ENCODE measurements around the gene CACNG4.

Gene CACNG4

GRCh38 chr17:66975614-66976378 is 11.3 kb downstream of the CACNG4 start:
- H3K36me3 Mint-ChIP-seq (ENCODE audit: low read depth), result no peaks in the 10 kb centered on the region
- peaks cover 23% of the 10 kb centered on the region for H3K27me3 Mint-ChIP-seq
- intact Hi-C loops (cut with micrococcal nuclease), result no loop called here
- H3K9me3 Mint-ChIP-seq, result no peaks in the 10 kb centered on the region
- no peak overlapping the region for H3K4me3 Mint-ChIP-seq
- H3K27ac Mint-ChIP-seq, result no peak overlapping the region
- no peaks in the 10 kb centered on the region for H3K4me1 Mint-ChIP-seq (ENCODE audit: low read depth)

GRCh38 chr17:66976379-66976663 is 11.8 kb downstream of the CACNG4 start:
- intact Hi-C loops (cut with micrococcal nuclease), result no loop called here
- H3K4me3 Mint-ChIP-seq, result no peak overlapping the region
- H3K4me1 Mint-ChIP-seq (ENCODE audit: low read depth), result no peaks in the 10 kb centered on the region
- no peaks in the 10 kb centered on the region for H3K36me3 Mint-ChIP-seq (ENCODE audit: low read depth)
- peaks cover 23% of the 10 kb centered on the region for H3K27me3 Mint-ChIP-seq
- no peaks in the 10 kb centered on the region for H3K9me3 Mint-ChIP-seq
- no peak overlapping the region for H3K27ac Mint-ChIP-seq

- Mint-ChIP-seq H3K4me1 (ENCODE audit: low read depth) (no peaks in the 10 kb centered on the region), H3K9me3 (no peaks in the 10 kb centered on the region), H3K4me3 (no peak overlapping the region), H3K36me3 (ENCODE audit: low read depth) (no peaks in the 10 kb centered on the region), H3K27ac (no peak overlapping the region), H3K27me3 (peaks cover 19% of the 10 kb centered on the region)
- intact Hi-C loops (cut with micrococcal nuclease), result no loop called here
Measured at GRCh38 chr17:66976781-66977201, 12.3 kb downstream of the CACNG4 start.

- Mint-ChIP-seq H3K4me3 (no peak overlapping the region), H3K27me3 (peaks cover 18% of the 10 kb centered on the region), H3K27ac (no peak overlapping the region), H3K9me3 (no peaks in the 10 kb centered on the region), H3K4me1 (ENCODE audit: low read depth) (no peaks in the 10 kb centered on the region), H3K36me3 (ENCODE audit: low read depth) (no peaks in the 10 kb centered on the region)
- intact Hi-C loops (cut with micrococcal nuclease), result no loop called here
Measured at GRCh38 chr17:66978514-66979061, 14.1 kb downstream of the CACNG4 start.

- peaks cover 6% of the 10 kb centered on the region for H3K4me1 Mint-ChIP-seq (ENCODE audit: low read depth)
- no peaks in the 10 kb centered on the region for H3K9me3 Mint-ChIP-seq
- H3K4me3 Mint-ChIP-seq, result no peak overlapping the region
- intact Hi-C loops (cut with micrococcal nuclease), result no loop called here
- peaks cover 16% of the 10 kb centered on the region for H3K27me3 Mint-ChIP-seq
- no peak overlapping the region for H3K27ac Mint-ChIP-seq
- no peaks in the 10 kb centered on the region for H3K36me3 Mint-ChIP-seq (ENCODE audit: low read depth)
Measured at GRCh38 chr17:66980896-66981295, 16.4 kb downstream of the CACNG4 start.

- H3K9me3 Mint-ChIP-seq, result no peaks in the 10 kb centered on the region
- H3K36me3 Mint-ChIP-seq (ENCODE audit: low read depth), result no peaks in the 10 kb centered on the region
- no peak overlapping the region for H3K4me3 Mint-ChIP-seq
- H3K4me1 Mint-ChIP-seq (ENCODE audit: low read depth), result peaks cover 7% of the 10 kb centered on the region
- peaks cover 8% of the 10 kb centered on the region for H3K27me3 Mint-ChIP-seq
- intact Hi-C loops (cut with micrococcal nuclease), result no loop called here
- H3K27ac Mint-ChIP-seq, result no peak overlapping the region
Measured at GRCh38 chr17:66981983-66982508, 17.5 kb downstream of the CACNG4 start.

- intact Hi-C loops (cut with micrococcal nuclease), result no loop called here
- Mint-ChIP-seq H3K4me3 (no peak overlapping the region), H3K27me3 (peaks cover 10% of the 10 kb centered on the region), H3K9me3 (no peaks in the 10 kb centered on the region), H3K36me3 (ENCODE audit: low read depth) (no peaks in the 10 kb centered on the region), H3K4me1 (ENCODE audit: low read depth) (peaks cover 7% of the 10 kb centered on the region), H3K27ac (no peak overlapping the region)
Measured at GRCh38 chr17:66983414-66984021, 19.0 kb downstream of the CACNG4 start.

- Mint-ChIP-seq H3K27ac (no peak overlapping the region), H3K4me3 (no peak overlapping the region), H3K36me3 (ENCODE audit: low read depth) (no peaks in the 10 kb centered on the region), H3K4me1 (ENCODE audit: low read depth) (peaks cover 7% of the 10 kb centered on the region), H3K27me3 (peaks cover 16% of the 10 kb centered on the region), H3K9me3 (no peaks in the 10 kb centered on the region)
- intact Hi-C loops (cut with micrococcal nuclease), result no loop called here
Measured at GRCh38 chr17:66984730-66985129, 20.2 kb downstream of the CACNG4 start.

- intact Hi-C loops (cut with micrococcal nuclease), result no loop called here
- Mint-ChIP-seq H3K36me3 (ENCODE audit: low read depth) (no peaks in the 10 kb centered on the region), H3K4me3 (no peak overlapping the region), H3K27me3 (peaks cover 18% of the 10 kb centered on the region), H3K4me1 (ENCODE audit: low read depth) (peaks cover 7% of the 10 kb centered on the region), H3K9me3 (no peaks in the 10 kb centered on the region), H3K27ac (no peak overlapping the region)
Measured at GRCh38 chr17:66985338-66986237, 21.1 kb downstream of the CACNG4 start.

- Mint-ChIP-seq H3K27me3 (peaks cover 21% of the 10 kb centered on the region), H3K9me3 (no peaks in the 10 kb centered on the region)
Measured at GRCh38 chr17:66986659-66987058, 22.2 kb downstream of the CACNG4 start.

GRCh38 chr17:66987059-66987616 is 22.6 kb downstream of the CACNG4 start:
- Mint-ChIP-seq H3K27ac (no peak overlapping the region), H3K36me3 (ENCODE audit: low read depth) (no peaks in the 10 kb centered on the region), H3K4me1 (ENCODE audit: low read depth) (peaks cover 7% of the 10 kb centered on the region), H3K9me3 (no peaks in the 10 kb centered on the region), H3K27me3 (peaks cover 21% of the 10 kb centered on the region), H3K4me3 (no peak overlapping the region)
- intact Hi-C loops (cut with micrococcal nuclease), result no loop called here

More at GRCh38 chr17:66986659-66987058, 22.2 kb downstream of the CACNG4 start:
- Mint-ChIP-seq H3K27ac (no peak overlapping the region), H3K36me3 (ENCODE audit: low read depth) (no peaks in the 10 kb centered on the region), H3K4me1 (ENCODE audit: low read depth) (peaks cover 7% of the 10 kb centered on the region), H3K4me3 (no peak overlapping the region)
- intact Hi-C loops (cut with micrococcal nuclease), result no loop called here

- Mint-ChIP-seq H3K27me3 (peaks cover 21% of the 10 kb centered on the region), H3K9me3 (no peaks in the 10 kb centered on the region), H3K36me3 (ENCODE audit: low read depth) (no peaks in the 10 kb centered on the region), H3K4me3 (no peak overlapping the region), H3K4me1 (ENCODE audit: low read depth) (peaks cover 7% of the 10 kb centered on the region), H3K27ac (no peak overlapping the region)
- intact Hi-C loops (cut with micrococcal nuclease), result no loop called here
Measured at GRCh38 chr17:66988069-66988798, 23.7 kb downstream of the CACNG4 start.

- Mint-ChIP-seq H3K27me3 (peaks cover 21% of the 10 kb centered on the region), H3K4me1 (ENCODE audit: low read depth) (peaks cover 7% of the 10 kb centered on the region), H3K36me3 (ENCODE audit: low read depth) (no peaks in the 10 kb centered on the region), H3K27ac (no peak overlapping the region), H3K9me3 (no peaks in the 10 kb centered on the region), H3K4me3 (no peak overlapping the region)
- intact Hi-C loops (cut with micrococcal nuclease), result no loop called here
Measured at GRCh38 chr17:66989076-66989475, 24.6 kb downstream of the CACNG4 start.

Measured in dendritic cell treated with granulocyte-macrophage colony-stimulating factor and Interleukin-4, amounts not matched to agents 40 ng/mL and 50 ng/mL, for 4 days (primary cell).